Kasumi-1 (cell line): ENCODE data around the gene ITPR1.

Experiments
- DNase-seq, 2 experiments: peaks; one replicate each; lab custom pipeline; 2025; lab: John Stamatoyannopoulos, UW

The ITPR1 gene

DNA sequence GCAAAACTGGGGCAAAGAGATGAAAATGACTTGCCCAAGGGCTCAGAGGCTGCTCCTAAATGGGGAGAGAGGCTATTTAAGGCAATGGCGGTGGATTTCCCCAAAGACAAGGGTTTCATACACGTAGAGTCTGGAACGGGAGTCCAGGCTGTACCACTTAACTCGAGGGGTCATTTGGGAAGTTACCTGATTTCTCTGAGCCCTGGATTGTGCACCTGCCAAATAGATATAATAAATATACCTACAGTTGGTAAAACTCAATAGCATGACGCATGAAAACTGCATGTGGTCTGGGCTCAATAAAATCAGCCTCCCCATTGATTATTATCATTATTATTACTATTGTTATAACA, 1.3 kb upstream of the ITPR1 start:
- no peak for DNase-seq

DNA sequence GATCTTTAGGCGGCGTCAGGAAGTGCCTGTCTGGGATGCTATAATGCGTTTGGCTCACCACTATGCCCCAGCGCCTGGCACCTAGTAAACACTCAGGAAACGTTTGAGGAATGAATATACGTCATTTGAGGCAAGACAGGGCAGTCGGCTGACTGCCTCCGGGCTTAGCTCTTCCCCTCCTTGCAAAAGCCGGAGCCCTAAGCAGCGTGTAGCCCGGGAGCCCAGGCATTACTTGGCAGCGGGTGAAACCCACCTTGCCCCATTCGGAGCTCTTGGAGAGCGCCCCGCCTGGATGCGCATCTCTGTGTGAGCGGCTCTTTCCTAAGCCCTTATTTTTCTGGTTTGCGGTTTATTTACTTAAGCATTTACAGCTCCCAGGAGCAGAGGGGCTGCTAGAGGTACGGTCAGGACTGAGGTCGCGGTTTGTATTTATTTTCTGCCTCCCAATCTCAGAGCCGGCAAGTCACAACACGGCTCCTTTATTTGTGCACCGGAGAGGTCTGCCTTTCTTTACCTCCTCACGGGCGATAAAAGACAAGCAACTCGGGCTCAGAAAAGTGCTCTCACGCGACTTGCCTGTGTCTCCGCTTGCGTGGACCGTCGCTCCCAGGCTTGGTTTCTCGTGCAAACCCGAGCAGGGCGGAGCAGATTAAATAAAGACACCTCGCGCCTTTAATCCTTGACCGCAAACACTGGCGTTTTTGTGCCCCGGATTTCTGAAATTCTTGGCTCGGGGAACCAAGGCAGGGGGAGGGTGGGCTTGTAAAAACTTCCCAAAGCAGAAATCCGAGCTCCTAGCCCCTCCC, 737 bp upstream of the ITPR1 start:
- DNase-seq = peak; percentile 49 to 73

GRCh38 chr3:4493941-4494894, 1.1 kb downstream of the ITPR1 start:
- peak; percentile 49 to 61 for DNase-seq

GRCh38 chr3:4494895-4495264, 1.7 kb downstream of the ITPR1 start:
- peak; percentile 37 to 61 for DNase-seq

- peak; percentile 23 to 56 for DNase-seq
These were observed 2.3 kb downstream of the ITPR1 start for GRCh38 chr3:4495294-4496086.

GRCh38 chr3:4496087-4496452, 2.9 kb downstream of the ITPR1 start:
- DNase-seq = no peak

- no peak for DNase-seq
These were observed 4.0 kb downstream of the ITPR1 start for GRCh38 chr3:4497005-4497692.

- no peak for DNase-seq
These were observed 4.7 kb downstream of the ITPR1 start for GRCh38 chr3:4497843-4498324.

GRCh38 chr3:4498446-4498845, 5.3 kb downstream of the ITPR1 start:
- no peak for DNase-seq

DNA sequence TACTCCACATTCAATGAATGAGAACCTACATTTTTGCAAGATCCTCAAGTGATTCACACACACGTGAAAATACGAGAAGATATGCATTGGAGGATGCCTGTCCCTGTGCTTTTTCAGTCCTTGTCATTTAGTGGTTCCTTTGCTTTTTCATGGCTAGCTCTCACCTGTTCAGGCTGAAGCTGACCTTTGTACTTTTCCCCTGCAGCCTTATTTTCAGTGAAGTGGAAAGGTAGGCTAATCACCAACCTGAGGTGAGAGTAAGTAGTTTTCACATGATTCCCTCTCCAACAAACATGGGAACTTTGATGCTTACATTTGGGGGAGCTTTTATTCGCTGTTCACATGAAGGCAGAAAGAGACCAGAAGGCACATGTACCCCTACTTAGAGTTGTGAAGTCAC, 8.3 kb downstream of the ITPR1 start:
- no peak for DNase-seq

DNA sequence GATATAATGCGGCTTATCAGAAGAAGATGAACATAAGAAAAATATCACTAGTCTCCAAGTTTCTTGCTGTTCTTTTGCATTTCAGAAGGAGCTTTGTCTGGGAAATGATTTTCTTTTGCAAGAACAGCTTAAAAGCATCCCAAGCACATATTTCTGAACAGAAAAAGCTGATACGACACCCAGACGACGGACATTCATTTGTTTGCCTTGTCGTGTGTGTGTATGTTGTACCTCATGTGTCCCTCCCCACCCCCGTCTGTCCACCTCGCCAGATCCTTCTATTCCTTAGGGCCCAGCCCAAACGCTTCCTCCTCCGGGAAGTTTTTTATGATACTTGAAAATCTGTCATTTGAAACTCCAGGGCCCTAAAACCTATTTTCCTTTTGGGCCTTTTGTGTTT, 8.8 kb downstream of the ITPR1 start:
- DNase-seq = no peak

- DNase-seq = no peak
These were observed 9.9 kb downstream of the ITPR1 start for GRCh38 chr3:4503050-4503449.

DNA sequence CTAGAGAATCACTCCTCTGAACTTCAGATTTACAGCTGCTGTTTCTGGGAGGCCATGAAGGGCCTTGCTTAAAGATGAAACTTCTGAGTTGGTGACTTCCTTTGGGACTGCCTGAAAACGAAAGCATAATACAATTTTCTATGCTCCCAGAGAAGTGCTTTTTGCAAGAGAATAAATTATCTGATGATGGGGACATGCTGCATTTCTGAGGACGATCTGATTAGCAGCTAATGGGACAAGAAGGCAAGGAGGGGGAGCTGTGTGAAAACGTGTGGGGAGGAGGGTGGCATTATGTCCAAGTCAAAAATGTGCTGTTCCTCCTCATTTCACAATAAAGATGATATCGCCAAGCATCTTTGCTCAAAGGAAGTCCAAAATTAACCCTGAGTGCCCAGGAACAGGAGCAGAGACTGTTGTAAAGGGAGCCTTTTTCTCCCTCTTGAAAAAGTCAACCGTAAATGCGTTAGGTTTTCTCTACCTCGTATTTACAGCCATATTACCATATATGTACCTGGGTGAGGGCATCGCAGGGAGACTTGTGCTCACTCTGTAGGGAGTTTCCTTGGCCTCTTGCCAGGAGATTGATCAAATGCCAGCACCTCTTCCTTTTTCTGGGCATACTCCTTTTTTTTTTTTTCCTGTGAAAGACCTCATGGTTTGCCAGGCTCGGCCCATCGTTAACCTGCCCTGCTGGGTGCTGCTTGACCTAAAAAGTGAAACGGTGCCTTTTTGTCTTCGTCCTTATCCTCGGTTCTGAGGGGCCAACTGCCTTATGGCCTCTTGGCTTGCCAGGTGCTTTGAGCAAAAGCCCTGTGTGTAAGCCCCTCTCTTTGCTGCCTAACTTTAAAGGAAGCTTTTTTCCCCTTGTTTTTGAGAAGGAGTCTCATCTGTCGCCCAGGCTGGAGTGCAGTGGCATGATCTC, 11.5 kb downstream of the ITPR1 start:
- DNase-seq = peak; percentile 21 to 42

- DNase-seq = no peak
These were observed 12.8 kb downstream of the ITPR1 start for GRCh38 chr3:4505688-4506558.

DNA sequence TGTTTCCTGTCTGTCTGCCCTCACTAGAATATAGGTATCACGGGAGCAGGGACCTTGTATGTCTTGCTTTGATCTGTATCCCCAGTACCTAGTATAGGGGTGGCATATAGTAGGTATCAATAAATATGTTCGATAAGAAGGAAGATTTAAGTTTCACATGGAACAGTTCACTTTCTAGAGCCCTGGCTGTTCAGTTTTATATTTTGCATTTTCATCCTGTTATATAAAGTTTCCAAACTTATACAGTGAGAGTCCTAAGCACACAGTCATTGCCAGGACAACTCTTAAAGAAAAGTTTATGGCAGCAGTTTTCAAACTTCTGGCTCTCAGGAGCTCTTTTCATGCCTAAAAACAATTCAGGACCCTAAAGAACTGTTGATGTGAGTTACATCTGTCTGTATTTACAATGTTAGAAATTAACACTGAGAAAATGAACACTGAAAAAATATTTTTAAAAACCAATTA, 13.4 kb downstream of the ITPR1 start:
- no peak for DNase-seq

- DNase-seq = no peak
These were observed 14.0 kb downstream of the ITPR1 start for GRCh38 chr3:4507024-4507596.

DNA sequence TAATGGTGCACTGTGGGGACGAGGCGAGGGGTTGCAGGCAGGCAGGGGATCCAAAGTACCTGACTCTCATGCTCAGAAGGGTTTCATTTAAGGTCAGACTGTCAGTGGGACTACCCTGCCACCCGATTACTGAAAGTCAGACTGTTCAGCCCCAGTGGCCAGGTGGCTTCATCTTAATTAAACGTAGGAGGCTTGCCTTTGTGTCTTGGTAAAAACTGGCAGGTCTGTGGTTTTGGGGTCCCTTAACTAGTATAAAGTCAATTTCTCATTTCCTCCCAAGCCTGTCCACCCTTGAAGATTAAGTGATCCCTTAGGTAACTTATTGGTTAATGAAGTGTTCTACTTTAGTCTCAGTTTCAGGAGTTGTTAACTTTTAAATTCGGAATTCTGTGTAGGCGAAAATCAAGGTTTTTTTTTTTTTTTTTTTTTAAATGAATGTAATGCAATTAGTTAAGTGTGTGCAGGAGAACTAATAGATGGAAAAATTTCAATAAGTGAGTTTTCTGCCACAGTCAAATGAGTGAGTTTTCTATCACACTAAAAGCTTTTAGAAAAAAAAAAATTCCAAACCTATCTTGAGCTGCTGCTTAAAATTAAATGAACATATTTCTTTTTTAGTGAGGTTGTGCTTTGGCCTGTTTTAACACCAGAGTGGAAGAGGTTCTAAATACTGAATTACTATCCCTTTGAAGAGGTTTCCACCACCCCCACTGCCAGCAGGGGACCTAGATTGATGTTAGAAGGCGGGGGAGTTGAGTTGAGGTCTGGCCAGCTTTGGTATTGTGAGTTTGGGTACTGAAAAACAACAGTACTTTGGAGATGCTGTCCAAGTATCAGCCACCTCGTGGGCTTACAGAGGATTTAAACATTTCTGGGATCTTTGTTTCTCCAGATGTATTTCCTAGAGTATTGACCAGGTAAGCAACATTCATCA, 15.2 kb downstream of the ITPR1 start:
- no peak for DNase-seq

DNA sequence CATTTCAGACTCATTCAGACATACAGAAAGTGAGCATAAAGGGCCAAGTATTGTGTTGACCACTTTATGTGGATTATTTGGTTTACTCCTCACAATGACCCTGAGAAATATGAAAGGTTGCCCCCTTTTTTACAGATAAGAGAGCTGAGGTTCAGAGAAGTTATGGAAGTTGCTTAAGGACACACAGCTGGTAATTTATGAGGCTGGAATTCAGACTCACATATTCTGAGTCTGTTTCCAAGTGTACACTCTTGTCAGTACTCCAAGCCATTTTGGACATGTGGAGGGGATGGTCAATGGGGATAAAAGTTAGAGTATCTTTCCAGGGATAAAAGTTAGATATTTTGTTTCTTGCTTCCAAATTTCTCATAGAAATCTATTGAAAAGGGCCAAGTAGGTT, 15.9 kb downstream of the ITPR1 start:
- no peak for DNase-seq
